ENCODE data around the gene DNAH2.

Gene DNAH2

GRCh38 chr17:7839876-7840261 is 122.3 kb downstream of the DNAH2 start:
- DNase-seq (ENCODE audit: low spot score), result no peak

- DNase-seq (ENCODE audit: low spot score), result no peak
Measured at GRCh38 chr17:7840441-7840840, 122.9 kb downstream of the DNAH2 start.

- DNase-seq (ENCODE audit: low spot score), result no peak
Measured at GRCh38 chr17:7840875-7841274, 123.3 kb downstream of the DNAH2 start.

GRCh38 chr17:7841396-7841914 is 123.9 kb downstream of the DNAH2 start:
- DNase-seq (ENCODE audit: low spot score), result peak; percentile 91

- DNase-seq (ENCODE audit: low spot score), result peak; percentile 88
Measured at GRCh38 chr17:7841915-7842379, 124.4 kb downstream of the DNAH2 start.

DNA sequence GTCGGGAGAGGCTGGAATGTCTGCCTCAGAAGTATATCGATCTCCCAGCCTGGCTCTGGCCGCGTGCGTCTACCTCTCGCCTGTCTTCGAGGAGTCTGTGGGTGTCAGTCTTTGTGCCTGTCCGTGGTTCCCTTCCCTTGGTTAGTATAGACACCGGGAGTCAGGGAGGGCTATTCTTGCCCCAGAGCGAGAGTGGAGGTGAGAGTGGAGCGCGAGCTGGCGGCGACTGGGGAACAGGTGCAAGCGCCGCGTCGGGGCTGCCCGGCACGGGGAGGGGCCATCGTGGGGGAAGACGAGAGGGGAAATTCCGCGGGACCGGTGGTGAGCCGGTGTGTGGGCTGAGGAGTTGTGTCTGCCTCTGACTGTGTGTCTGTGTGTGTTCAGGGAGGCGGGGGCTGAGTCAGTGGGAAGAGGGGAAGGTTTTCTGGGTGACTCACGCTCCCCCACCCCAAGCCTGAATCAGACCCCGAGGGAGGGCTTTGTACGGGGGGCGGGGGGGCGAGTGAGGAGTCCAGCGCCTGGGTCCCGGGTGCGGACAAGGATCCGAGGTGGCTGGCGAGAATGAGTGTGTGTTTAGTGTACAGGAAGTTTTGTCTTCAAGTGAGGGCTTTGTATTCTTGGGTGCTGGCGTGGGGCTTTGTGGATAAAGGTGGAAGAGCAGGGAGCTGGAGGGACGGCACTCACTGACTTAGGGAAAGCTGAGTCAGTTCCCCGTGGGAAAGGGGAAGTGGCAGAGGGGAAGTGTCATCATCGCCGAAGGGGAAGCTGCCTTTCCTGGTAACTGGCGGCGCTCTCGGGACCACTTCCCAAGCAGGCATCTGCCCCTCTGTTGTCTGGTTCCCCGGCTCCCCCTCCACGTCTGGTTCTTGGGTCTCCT is 125.1 kb downstream of the DNAH2 start:
- peak; percentile 82 for DNase-seq (ENCODE audit: low spot score)

DNA sequence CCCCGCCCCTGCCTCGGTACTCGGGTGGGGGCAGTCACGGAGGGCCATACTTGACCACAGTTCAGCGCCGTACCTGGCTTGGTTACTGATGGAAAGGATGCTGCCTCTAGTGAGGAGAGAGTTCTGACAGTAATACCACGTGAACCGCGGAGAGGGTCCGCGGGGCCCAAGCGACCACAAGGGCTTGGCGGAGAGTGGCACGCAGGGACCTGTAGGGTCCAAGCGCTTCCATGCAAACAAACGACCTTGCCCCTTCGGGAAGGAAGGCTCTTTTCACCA is 125.7 kb downstream of the DNAH2 start:
- no peak for DNase-seq (ENCODE audit: low spot score)

GRCh38 chr17:7843536-7844291 is 126.2 kb downstream of the DNAH2 start:
- DNase-seq (ENCODE audit: low spot score), result peak; percentile 84

- peak; percentile 96 for DNase-seq (ENCODE audit: low spot score)
Measured at GRCh38 chr17:7844292-7845154, 127.0 kb downstream of the DNAH2 start.

DNA sequence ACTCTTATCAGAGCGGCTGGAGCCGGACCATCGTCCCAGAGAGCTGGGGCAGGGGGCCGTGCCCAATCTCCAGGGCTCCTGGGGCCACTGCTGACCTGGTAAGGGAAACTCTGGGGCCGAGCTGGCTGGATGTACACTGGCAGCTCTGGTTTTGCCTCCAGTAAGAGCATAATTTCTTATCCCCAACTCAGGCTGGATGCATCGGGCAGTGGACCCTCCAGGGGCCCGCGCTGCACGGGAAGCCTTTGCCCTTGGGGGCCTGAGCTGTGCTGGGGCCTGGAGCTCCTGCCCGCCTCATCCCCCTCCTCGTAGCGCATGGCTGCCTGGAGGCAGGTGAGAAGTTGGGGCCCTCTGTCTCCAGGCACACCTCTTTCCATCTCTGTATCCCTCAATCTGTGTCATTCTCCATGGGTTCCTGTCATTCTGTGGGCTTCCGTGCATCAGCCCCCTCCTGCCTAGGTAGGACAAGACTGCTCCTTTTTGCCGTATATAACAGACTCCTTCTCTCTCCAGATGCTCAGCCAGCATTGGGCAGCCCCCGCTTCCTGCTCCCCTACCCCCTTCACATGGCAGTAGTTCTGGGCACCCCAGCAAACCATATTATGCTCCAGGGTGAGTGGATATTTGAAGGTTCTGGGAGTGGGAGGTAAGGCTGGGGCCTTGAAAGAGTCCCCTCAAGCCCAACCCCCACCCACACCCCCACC is 128.0 kb downstream of the DNAH2 start:
- no peak for DNase-seq (ENCODE audit: low spot score)

DNA sequence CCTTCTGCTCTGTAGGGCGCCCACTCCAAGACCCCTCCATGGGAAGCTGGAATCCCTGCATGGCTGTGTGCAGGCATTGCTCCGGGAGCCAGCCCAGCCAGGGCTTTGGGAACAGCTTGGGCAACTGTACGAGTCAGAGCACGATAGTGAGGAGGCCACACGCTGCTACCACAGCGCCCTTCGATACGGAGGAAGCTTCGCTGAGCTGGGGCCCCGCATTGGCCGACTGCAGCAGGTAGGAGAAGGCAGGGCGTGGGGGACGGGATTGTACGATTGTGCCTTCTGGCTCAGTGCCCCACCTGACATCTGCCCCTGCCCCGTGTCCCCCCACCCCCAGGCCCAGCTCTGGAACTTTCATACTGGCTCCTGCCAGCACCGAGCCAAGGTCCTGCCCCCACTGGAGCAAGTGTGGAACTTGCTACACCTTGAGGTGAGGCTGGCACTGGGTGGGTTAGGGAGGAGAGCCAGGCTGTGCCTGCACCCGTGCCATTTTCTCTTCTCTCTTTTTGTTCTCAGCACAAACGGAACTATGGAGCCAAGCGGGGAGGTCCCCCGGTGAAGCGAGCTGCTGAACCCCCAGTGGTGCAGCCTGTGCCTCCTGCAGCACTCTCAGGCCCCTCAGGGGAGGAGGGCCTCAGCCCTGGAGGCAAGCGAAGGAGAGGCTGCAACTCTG is 128.7 kb downstream of the DNAH2 start:
- no peak for DNase-seq (ENCODE audit: low spot score)

- DNase-seq (ENCODE audit: low spot score), result no peak
Measured at GRCh38 chr17:7846765-7847661, 129.5 kb downstream of the DNAH2 start.

GRCh38 chr17:7848131-7848579 is 130.6 kb downstream of the DNAH2 start:
- DNase-seq (ENCODE audit: low spot score), result no peak

GRCh38 chr17:7848739-7849129 is 131.2 kb downstream of the DNAH2 start:
- DNase-seq (ENCODE audit: low spot score), result no peak

DNA sequence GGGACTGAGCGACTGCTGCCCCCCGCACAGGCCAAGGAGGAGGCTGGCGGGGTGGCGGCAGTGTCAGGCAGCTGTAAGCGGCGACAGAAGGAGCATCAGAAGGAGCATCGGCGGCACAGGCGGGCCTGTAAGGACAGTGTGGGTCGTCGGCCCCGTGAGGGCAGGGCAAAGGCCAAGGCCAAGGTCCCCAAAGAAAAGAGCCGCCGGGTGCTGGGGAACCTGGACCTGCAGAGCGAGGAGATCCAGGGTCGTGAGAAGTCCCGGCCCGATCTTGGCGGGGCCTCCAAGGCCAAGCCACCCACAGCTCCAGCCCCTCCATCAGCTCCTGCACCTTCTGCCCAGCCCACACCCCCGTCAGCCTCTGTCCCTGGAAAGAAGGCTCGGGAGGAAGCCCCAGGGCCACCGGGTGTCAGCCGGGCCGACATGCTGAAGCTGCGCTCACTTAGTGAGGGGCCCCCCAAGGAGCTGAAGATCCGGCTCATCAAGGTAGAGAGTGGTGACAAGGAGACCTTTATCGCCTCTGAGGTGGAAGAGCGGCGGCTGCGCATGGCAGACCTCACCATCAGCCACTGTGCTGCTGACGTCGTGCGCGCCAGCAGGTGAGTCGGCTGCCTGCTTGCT is 131.7 kb downstream of the DNAH2 start:
- no peak for DNase-seq (ENCODE audit: low spot score)

DNA sequence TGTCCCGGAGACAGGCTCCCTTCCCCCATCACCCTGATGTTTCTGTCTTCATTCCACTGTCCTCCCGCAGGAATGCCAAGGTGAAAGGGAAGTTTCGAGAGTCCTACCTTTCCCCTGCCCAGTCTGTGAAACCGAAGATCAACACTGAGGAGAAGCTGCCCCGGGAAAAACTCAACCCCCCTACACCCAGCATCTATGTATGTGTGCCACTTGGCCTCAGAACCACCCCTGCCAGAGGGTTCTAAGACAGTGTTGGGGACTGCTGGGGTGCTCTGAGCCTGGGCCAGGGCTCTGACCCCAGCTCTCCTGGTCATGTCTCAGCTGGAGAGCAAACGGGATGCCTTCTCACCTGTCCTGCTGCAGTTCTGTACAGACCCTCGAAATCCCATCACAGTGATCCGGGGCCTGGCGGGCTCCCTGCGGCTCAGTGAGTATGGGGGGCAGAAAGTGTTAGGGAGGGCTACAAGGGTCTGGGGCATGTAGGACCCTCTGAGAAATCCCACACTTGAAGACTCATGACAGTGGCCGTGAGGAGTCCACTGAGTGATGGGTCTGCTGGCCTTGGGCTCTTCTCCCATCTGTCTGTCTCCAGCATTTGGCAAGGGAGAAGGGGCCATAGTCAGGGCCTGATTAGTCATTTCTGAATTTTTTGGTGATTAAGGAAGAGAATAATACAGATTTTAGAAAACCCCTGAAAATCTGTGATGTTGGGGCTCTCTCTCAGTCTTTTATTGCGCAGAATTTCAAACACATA is 132.4 kb downstream of the DNAH2 start:
- DNase-seq (ENCODE audit: low spot score), result no peak

GRCh38 chr17:7850701-7851437 is 133.3 kb downstream of the DNAH2 start:
- DNase-seq (ENCODE audit: low spot score), result no peak

Measured in AG08396 (cell line).